HG02642 (cell line): ENCODE results near the gene PIM1.
"Not testable (repeated sequence)": the region's sequence is repeated elsewhere in the genome, so short reads cannot be mapped to it uniquely, and the experiment has no call there.

Experiments used
- ATAC-seq: cut with Tn5 transposase; IDR thresholded peaks from one replicate; pipeline ENCODE4 v1.9.1; 2021; ENCODE audit warnings: mild to moderate bottlenecking; ENCODE audit not compliant: unreplicated experiment, poor library complexity

Gene PIM1

GRCh38 chr6:37170273-37171200, 585 bp downstream of the PIM1 start:
- ATAC-seq = peak; percentile 36

GRCh38 chr6:37171201-37171969, 1.4 kb downstream of the PIM1 start:
- no peak for ATAC-seq

GRCh38 chr6:37171970-37172812, 2.2 kb downstream of the PIM1 start:
- ATAC-seq = peak; percentile 29

GRCh38 chr6:37172912-37173492, 3.0 kb downstream of the PIM1 start:
- ATAC-seq = no peak

GRCh38 chr6:37173493-37174195, 3.7 kb downstream of the PIM1 start:
- no peak for ATAC-seq

GRCh38 chr6:37174196-37174514, 4.2 kb downstream of the PIM1 start:
- ATAC-seq = no peak

GRCh38 chr6:37174515-37175331, 4.8 kb downstream of the PIM1 start:
- ATAC-seq = no peak

- ATAC-seq = no peak
Measured at GRCh38 chr6:37175332-37176267, 5.6 kb downstream of the PIM1 start.

- ATAC-seq = no peak
Measured at GRCh38 chr6:37176268-37177076, 6.5 kb downstream of the PIM1 start.

- ATAC-seq = no peak
Measured at GRCh38 chr6:37177077-37177934, 7.4 kb downstream of the PIM1 start.

- ATAC-seq = no peak
Measured at GRCh38 chr6:37177935-37178517, 8.1 kb downstream of the PIM1 start.

- no peak for ATAC-seq
Measured at GRCh38 chr6:37180075-37180474, 10.1 kb downstream of the PIM1 start.

- not testable (repeated sequence) for ATAC-seq
Measured at GRCh38 chr6:37180610-37181009, 10.7 kb downstream of the PIM1 start.

GRCh38 chr6:37182736-37183590, 13.0 kb downstream of the PIM1 start:
- no peak for ATAC-seq
